ENCODE measurements around the gene AIP.
A peak's percentile ranks its signal among the peaks of the same experiment; 100 is the strongest.
"Not testable (repeated sequence)": the region's sequence is repeated elsewhere in the genome, so short reads cannot be mapped to it uniquely, and the experiment has no call there.

The AIP gene

DNA sequence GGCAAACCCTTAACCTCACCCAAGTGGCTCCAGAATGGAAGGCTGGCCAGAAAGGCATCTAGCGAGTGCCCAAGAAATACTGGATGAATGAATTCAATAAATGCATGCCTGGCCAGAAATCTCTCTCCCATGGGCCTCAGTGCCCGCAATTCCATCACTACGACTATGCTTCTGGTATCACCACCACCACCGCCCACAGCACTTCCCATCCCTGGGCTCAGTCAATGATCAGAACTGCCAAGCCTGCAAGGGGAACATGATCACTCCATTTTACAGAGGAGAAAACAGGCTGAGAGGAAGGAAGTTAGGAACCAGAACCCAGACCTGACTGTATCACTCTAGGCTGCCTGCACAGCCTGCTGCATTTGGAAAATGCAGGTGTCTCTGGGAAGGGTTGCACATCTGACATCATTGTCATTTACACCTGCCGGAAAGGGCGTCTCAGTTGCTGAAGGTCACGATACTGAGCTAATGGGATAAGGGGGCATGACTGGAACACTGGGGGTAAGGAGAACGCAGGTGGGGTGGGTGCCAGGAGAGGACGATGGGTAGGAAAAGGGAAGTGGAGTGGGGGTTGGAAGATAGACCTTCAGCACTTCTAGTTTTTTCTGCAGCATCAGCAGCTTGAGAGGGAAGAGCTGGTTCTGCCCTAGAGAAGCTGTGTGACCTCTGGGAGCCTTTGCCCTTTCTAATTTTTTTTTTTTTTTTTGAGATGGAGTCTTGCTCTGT lies 33.5 kb upstream of the AIP start:
- no peak for DNase-seq (ENCODE audit: low spot score)

DNA sequence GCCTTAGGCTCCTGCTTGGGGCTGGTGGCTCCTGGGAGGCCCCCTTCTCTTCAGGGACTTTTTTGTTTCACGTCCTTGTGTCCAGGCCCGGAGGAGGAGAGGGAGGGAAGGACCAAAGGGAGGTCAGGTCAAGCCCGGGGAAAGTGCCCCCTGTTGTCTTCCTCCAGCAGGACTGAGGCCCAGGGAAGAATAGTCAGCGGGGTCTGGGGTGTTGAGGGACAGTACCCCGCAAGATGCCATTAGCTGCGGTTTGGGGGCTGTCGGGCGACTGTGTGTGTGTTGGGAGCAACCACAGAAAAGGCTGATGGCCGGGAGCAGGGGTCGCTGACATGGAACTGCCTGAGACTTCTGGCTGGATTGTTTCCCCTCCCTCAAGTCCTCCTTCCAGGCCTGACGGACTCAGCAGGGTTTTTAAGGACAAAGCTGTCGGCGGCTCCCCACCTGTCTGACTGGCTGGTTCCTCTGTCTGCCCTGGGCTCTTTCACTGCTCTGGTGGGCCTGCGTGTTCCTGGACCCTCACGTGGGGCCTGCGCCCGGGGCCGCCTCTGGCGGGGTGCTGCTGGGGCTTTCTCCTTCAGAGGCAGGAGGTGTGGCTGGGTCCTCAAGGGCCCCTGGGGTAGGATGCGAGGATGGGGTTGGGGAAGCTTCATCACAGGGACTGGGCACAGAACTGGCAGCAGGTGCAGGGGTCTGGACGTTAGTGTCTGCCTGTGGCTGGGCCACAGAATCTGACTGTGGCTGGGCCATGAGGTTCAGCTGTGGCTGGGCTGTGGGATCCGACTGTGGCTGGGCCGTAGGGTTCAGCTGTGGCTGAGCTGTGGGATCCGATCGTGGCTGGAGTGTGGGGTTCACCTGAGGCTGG lies 31.8 kb upstream of the AIP start:
- no peak for DNase-seq (ENCODE audit: low spot score)

DNA sequence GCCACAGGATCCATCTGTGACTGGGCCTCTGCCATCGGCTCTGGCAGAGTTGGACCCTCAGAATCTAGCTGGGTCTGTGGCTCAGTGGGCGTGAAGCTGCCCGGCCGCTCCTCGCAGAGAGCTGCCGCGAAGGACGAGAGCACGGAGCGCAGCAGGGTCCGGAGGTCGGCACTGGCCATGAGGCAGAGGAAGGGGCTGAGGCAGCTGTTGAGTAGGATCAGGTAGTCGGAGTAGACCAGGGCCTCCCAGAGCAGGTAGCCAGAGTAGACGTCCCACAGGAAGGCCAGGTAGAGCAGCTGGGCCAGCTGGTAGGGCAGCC lies 31.2 kb upstream of the AIP start:
- DNase-seq (ENCODE audit: low spot score), result no peak

DNA sequence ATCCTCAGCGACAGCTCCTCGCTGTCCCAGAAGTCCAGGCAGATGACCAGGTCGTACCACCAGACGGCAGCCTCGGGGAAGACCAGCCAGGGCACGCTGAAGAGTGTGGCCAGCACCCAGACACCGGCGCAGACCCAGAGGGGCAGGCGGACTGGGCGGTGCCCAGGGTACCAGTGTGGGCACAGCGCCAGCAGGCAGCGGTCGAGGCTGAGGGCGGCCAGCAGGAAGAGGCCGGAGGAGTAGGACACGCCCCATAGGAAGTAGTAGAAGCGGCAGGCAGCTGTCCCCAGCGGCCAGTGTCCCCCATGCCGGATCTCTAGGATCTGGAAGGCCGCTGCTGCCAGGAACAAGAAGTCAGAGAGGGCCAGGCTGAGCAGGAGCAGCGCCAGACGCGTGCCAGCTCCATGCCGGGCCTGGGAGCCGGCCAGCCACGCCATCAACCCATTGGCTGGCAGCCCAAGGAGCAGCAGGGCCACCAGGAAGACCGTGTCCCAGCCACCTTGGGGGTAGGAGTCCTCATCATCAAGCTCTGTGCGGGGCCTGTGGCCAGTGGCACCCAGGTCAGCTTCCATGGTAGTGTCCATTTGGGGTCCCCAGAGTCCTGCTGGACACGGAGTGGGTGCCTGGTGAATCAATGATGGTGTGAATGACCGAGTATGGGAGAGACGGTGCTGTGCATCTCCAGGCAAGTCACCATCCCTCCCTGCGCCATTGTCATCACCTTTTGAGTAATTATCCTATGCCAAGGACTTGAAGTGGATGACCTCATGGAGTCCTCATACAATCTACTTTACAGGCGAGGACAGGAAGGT lies 30.5 kb upstream of the AIP start, which contains the start of gene GPR152:
TSS of gene GPR152 (minus strand) at position 589 of the 812 bp plus-strand sequence. CDS start at position 584, 5 bp downstream.
- DNase-seq (ENCODE audit: low spot score), result no peak

DNA sequence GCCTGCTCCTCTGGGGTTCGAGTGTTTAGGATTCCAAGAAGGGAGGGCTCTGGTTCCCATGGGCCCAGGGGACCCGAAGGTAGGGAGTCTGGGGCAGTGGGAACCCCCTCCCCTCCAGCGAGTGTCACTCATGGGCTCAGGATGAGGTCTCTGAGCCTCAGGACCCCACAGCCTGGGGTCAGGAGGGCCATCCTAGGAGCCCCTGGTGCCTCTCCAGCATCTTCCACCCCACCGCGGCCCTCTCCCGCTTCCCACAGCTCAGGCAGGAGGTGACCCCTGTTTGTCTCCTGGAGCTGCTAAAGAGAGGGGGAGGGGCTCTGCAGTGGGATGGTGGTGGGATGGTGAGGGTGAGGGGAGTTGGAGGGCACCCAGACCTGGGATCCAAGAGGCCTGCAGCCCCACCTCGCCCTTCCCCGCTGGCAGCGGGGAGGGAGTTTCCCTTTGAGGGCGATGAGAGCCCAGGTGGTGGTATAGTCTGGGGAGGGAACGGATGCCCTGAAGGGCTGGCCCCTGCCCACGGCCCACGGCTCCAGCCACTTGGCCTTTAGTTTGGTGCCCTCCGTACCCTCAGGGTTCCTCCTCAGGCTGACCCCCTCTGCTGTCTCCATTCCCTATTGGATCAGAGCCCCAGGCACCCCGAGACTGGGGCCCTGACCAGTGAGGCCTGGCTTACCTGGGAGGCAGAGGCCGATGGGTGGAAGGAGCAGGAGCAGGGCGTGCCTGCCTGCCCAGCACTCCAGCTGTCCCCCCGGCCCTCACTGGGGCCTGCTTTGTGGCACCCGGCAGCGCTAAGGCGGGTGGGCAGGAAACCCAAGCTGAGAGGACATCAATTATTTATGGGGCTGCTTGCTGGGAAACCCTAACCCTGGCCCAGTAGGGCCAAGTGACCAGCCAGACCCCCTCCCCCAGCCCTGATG lies 28.8 kb upstream of the AIP start:
- DNase-seq (ENCODE audit: low spot score), result no peak

DNA sequence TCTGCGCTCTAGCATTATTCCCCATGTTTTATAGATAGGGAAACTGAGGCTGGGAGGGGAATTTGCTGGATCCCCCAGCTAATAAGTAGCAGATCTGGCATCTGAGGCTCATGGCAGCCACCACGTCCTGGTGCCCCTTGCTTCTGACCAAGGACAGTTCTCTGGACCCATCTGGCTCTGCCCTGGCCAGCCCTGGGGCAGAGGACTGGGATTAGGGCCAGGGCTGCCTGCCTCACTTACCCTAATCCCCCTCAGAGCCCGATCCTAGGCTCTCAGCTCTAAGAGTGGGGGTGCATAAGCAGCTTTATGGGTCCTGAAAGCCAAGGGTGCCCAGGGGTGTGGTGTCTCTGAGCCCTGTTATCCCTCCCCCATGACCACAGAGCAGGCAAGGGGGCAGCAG lies 27.8 kb upstream of the AIP start, which contains the start of gene CABP4:
TSS of gene CABP4 (plus strand) at position 301 of the 400 bp plus-strand sequence. CDS start at position 371, 70 bp downstream.
- no peak for DNase-seq (ENCODE audit: low spot score)

DNA sequence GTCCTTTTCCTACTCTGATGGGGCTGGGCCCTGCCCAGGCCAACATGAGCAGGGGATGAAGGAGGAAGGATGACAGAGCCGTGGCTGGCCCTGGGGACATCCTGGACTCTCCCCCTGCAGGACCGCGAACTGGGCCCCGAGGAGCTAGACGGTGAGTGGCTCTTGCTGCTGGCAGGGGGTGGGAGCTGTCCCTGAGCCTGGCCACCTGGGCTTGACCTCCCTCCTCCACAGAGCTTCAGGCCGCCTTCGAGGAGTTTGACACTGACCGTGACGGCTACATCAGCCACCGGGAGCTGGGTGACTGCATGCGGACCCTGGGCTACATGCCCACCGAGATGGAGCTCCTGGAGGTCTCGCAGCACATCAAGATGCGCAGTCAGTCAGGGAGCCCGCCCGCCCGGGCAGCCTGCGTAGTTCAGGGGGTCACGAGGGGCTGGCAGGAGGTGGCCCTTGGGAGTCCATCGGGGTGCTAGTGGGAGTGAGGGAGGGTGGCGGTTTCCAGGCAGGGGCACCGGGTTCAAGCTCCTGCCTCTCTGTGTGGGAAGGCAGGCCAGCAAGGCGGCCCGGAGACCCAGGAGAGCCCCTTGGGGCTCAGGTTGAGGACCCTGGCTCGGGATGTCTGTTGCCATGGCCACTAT lies 26.6 kb upstream of the AIP start:
- DNase-seq (ENCODE audit: low spot score), result no peak

DNA sequence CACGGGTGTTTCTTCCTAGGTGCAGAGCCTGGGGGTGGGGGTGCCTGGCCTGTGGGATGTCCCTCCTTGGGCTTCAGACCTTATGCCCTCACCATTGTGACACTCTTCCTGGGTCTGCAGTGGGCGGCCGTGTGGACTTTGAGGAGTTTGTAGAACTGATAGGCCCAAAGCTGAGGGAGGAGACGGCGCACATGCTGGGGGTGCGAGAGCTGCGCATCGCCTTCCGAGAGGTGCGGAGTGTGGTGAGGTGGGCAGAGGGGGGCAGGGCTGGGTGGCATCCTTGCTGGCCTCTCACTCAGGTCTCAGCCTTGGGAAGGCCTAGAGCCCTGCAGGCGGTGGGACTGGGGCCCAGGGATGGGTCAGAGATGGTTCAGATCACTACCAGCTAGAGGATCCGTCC lies 25.4 kb upstream of the AIP start:
- no peak for DNase-seq (ENCODE audit: low spot score)

DNA sequence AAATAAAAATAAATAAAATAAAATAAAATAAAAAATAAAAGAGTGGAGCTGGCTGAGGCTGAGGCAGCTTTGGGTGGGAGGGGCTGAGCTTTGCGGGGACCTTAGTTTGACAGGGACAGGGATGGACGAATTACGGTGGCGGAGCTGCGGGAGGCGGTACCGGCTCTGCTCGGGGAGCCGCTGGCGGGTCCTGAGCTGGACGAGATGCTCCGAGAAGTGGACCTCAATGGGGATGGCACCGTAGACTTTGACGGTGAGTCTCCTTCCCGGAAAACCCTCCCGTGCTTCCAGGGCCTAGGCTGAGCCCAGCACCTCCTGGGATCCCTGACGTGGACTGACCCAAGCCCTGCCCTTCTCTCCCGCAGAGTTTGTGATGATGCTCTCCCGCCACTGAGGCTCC lies 24.6 kb upstream of the AIP start:
- DNase-seq (ENCODE audit: low spot score), result no peak

DNA sequence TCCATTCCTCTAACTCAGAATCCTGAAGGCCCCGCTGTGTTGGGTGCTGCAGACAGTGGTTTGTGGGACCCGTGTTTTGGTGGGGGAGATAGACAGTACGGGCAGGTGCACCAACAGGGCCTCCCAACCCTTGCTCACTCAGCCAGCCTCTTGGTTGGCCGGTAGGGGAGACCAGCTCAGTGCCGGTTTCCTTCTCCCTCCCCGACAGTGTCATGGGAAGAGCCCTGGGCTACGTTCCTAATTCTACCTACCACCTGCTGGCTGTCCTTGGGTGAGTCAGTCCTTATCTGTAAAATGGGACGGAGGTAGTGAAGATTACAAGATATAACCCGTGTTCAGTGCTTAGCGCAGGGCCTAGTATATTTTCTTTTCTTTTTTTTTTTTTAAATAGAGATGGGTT lies 19.6 kb upstream of the AIP start:
- DNase-seq (ENCODE audit: low spot score), result no peak

DNA sequence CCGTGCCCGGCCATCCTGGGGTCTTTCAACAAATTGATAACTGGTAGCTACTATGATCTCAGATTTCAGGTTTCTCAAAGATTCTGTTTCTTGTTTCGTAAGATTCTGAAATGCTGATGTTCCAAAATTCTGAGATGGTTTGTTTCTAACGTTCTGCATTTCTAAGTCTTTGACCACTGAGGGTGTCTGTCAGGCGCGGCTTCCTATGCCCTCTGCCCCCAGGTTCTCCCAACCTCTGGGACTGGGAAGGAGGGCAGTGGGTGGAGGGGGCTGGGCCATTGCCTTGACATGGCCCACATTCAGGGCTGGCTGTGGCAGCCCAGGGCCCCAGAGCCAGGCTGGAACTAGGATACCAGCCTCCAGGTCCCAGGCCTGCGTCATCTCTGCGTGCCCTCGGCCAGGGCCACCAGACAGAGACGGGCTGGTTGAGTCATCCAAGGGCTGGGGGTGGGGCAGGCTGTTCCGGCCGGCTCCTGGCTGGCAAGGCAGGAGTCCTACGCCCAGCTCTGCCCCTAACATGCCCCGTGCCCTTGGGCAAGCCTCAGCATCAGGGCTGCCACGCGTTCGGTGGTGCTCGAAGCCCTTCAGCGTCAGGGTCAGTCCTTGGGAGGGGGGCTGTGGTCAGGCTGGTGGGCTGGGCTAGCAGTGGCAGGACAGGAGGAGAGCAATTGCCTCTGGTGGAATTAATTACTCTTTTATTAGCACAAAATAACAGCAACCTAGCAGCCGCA lies 19.0 kb upstream of the AIP start:
- DNase-seq (ENCODE audit: low spot score), result no peak

DNA sequence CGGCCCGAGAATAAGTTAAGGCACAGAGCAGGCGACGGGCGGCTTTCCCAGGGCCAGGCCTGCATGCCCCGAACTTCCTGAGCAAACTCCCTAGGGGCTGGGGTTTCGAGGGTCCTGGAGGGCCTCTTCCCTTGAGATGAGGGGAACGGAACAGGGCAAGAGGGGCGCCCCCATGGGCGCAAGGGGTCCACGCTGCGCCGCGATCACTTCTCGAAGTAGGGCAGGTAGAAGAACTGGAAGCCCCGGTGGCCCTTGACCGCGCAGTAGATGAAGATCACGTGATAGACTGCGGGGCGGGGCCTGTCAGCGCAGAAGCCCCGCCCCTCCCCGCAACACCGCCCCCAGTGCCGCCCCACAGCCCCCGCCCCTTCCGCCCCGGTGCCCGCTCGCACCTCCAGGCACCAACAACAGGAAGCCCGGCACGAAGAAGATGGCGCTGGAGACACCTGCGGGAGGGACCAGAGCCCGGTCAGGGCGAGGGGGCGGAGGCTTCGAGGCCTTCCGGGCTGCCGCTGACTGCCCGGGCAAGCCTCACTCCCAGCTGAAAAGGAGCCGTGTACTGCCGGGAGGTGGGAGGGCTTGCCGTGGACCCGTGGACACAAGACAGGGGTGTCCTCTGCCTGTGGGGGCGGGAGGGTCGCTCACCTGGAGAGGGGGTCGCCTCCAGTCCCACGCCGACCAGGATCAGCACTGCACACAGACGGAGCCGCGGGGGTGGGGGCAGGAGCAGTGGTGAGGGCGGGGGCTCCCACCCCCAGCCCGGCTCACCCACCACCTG lies 18.2 kb upstream of the AIP start:
- peak; percentile 82 for DNase-seq (ENCODE audit: low spot score)

DNA sequence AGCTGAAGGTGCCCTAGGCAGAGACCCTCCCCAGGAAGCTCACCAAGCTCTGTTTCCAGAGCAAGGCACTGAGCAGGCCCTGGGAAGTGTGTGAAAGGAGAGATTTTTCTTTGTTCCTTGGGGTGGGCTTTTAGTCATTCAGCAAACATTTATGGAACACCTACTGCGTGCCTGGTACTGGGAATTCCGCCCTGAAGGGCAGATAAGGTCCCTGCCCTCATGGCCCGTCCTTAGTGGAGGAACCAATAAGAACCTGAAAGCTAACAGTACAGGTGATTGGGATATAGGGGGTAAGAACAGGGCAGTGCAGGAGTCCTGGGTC lies 17.7 kb upstream of the AIP start:
- DNase-seq (ENCODE audit: low spot score), result no peak

DNA sequence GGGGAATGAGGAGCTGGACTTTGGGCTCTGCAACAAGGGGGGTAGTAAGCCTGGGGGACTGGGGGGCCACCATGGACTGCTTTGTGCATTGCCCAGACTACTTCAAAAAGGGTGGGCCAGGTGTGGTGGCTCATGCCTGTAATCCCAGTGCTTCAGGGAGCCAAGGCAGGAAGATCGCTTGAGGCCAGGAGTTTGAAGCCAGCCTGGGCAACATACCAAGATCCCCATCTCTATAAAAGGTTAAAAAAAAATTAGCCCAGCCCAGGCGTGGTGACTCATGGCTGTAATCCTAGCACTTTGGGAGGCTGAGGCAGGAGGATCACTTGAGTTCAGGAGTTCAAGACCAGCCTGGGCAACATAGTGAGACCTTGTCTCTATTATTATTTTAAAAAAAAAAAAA lies 17.3 kb upstream of the AIP start:
- DNase-seq (ENCODE audit: low spot score), result not testable (repeated sequence)

DNA sequence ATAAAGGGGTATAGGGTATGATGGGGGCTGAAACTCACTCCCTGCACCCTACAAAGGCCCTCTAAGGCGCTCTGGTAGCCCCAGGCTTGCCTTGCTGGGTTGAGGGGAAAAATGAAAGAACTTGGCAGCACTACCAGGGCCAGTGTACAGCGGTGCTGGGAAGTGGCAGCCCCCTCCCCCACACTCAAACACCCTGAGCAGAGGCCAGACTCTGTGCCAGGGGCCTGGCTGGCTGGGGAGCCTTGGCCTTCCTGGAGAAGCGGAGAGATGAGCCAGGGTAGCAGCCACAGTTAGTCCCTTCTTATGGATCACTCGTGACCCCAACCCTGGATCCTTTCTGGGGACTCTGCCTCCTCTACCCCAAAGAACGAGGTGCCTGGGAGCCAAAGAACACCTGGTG lies 16.5 kb upstream of the AIP start:
- no peak for DNase-seq (ENCODE audit: low spot score)

DNA sequence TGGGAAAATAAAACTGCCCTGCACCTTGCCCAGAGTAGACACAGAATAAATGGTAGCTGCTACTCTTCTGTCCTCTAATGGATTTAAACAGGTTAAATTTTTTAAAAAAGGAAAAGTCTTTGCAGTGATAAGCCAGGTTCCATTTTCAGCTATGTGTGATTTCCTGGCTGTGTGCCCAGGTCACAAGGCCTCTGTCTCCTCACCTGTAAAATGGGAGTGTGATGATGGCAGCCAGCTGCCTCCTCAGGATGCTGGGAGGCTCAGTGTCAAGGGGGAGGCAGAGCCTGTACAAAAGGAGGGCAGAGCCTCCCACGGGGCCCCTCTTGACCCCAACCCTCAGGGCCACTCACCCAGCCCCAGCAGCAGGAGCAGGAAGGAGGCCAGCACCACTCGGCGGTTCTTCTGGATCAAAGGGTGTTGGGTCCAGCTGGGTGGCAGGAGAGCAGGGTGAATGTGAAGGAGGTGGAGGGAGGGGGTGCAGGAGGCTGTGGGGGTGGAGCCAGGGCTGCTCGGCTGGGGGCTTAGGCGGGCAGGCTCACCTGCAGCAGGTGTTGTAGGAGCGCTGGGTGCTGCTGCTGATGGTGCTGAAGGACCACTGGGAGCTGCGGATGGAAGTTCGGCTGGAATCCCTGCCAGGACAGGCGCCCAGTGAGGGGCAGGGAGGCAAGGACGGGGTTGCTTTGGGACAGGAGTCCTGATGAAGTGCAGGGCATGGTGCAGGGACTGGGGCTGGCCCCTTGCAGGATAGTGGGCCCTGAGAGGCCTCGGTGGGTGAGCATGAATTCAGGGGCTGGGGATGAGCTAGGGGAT lies 15.7 kb upstream of the AIP start:
- DNase-seq (ENCODE audit: low spot score), result no peak

DNA sequence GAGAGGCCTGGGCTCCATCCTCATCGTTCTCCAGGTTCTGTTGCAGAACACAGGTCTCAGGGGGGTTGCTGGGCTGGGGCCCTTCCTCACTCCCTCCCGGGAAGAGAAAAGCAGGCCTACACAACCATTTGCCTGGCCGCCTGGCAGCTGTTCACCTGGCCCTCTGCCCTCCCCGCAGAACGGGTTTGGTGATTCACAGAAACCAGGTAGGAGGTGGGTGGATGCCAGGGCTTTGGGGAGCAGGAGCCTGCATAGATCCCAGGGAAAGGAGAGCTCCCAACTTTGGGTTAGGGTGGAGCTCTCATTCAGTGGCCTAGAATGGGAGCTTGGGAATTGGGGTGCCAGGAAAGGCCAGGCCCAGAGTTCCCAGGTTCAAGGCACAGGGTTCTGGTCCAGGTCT lies 14.8 kb upstream of the AIP start:
- DNase-seq (ENCODE audit: low spot score), result no peak

DNA sequence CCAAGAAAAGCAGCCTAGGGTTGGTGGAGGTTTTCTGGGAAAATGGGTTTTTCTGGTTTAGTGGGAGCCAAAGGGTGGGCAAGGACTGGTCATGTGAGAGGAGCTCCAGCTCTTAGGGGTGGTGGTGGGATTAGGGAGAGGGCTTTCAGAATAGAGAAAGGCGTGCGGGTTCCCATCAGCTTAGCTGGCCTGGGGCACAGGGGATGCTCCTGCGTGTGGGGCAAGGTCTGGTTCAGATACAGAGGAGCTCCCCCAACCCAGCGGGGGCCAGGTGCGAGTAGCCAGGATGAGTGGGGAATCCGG lies 14.4 kb upstream of the AIP start:
- DNase-seq (ENCODE audit: low spot score), result no peak

Data from left forelimb (tissue), 1 donor.